Measurements from ENCODE around the gene GPC5.
A peak's percentile ranks its signal among the peaks of the same experiment; 100 is the strongest.
"Not testable (repeated sequence)": the region's sequence is repeated elsewhere in the genome, so short reads cannot be mapped to it uniquely, and the experiment has no call there.

Gene GPC5

GRCh38 chr13:92418818-92419412, 1020.5 kb downstream of the GPC5 start:
- no peak for FAIRE-seq

- FAIRE-seq, result peak; percentile 70
Observed at GRCh38 chr13:92429231-92429630, 1030.8 kb downstream of the GPC5 start.

- no peak for FAIRE-seq
Observed at GRCh38 chr13:92433386-92433785, 1035.0 kb downstream of the GPC5 start.

GRCh38 chr13:92433963-92434362, 1035.5 kb downstream of the GPC5 start:
- FAIRE-seq, result no peak

GRCh38 chr13:92436924-92437323, 1038.5 kb downstream of the GPC5 start:
- no peak for FAIRE-seq

- no peak for FAIRE-seq
Observed at GRCh38 chr13:92444244-92444643, 1045.8 kb downstream of the GPC5 start.

GRCh38 chr13:92451060-92451459, 1052.6 kb downstream of the GPC5 start:
- FAIRE-seq, result no peak

- no peak for FAIRE-seq
Observed at GRCh38 chr13:92452840-92453239, 1054.4 kb downstream of the GPC5 start.

- no peak for FAIRE-seq
Observed at GRCh38 chr13:92459306-92459705, 1060.9 kb downstream of the GPC5 start.

- no peak for FAIRE-seq
Observed at GRCh38 chr13:92460479-92460878, 1062.1 kb downstream of the GPC5 start.

- FAIRE-seq, result no peak
Observed at GRCh38 chr13:92461402-92461801, 1063.0 kb downstream of the GPC5 start.

- FAIRE-seq, result no peak
Observed at GRCh38 chr13:92461831-92462230, 1063.4 kb downstream of the GPC5 start.

GRCh38 chr13:92463134-92463533, 1064.7 kb downstream of the GPC5 start:
- no peak for FAIRE-seq

- no peak for FAIRE-seq
Observed at GRCh38 chr13:92473765-92474475, 1075.5 kb downstream of the GPC5 start.

GRCh38 chr13:92480387-92480786, 1082.0 kb downstream of the GPC5 start:
- FAIRE-seq, result no peak

GRCh38 chr13:92482790-92483189, 1084.4 kb downstream of the GPC5 start:
- not testable (repeated sequence) for FAIRE-seq

- no peak for FAIRE-seq
Observed at GRCh38 chr13:92483894-92484293, 1085.5 kb downstream of the GPC5 start.

GRCh38 chr13:92487238-92487637, 1088.8 kb downstream of the GPC5 start:
- no peak for FAIRE-seq

- no peak for FAIRE-seq
Observed at GRCh38 chr13:92488249-92488852, 1089.9 kb downstream of the GPC5 start.

- FAIRE-seq, result no peak
Observed at GRCh38 chr13:92491839-92492238, 1093.4 kb downstream of the GPC5 start.

GRCh38 chr13:92494915-92495314, 1096.5 kb downstream of the GPC5 start:
- FAIRE-seq, result no peak

GRCh38 chr13:92500192-92500591, 1101.8 kb downstream of the GPC5 start:
- FAIRE-seq, result no peak

GRCh38 chr13:92510416-92510815, 1112.0 kb downstream of the GPC5 start:
- FAIRE-seq, result no peak

GRCh38 chr13:92512852-92513251, 1114.4 kb downstream of the GPC5 start:
- no peak for FAIRE-seq
